NB4 (cell line): ENCODE data around the gene LIN9.

Experiments used
- MYC ChIP-seq: IDR thresholded peaks from 2 replicates; pipeline ENCODE4 v1.6.1; 2011; ENCODE audit warnings: low read depth, low read length
- POLR2A ChIP-seq: IDR thresholded peaks from 2 replicates; pipeline ENCODE4 v1.6.1; 2011; ENCODE audit warnings: mild to moderate bottlenecking; ENCODE audit not compliant: insufficient read length; ENCODE audit errors: extremely low read depth
- TF ChIP-seq, protein P1 (sequence below): IDR thresholded peaks from one replicate; pipeline ENCODE4 v1.5.1; 2012; ENCODE audit warnings: low read depth, low read length
- TF ChIP-seq, protein P2 (sequence below): IDR thresholded peaks from 2 replicates; pipeline ENCODE4 v1.6.1; 2011; ENCODE audit warnings: low read depth, low read length

DNA sequence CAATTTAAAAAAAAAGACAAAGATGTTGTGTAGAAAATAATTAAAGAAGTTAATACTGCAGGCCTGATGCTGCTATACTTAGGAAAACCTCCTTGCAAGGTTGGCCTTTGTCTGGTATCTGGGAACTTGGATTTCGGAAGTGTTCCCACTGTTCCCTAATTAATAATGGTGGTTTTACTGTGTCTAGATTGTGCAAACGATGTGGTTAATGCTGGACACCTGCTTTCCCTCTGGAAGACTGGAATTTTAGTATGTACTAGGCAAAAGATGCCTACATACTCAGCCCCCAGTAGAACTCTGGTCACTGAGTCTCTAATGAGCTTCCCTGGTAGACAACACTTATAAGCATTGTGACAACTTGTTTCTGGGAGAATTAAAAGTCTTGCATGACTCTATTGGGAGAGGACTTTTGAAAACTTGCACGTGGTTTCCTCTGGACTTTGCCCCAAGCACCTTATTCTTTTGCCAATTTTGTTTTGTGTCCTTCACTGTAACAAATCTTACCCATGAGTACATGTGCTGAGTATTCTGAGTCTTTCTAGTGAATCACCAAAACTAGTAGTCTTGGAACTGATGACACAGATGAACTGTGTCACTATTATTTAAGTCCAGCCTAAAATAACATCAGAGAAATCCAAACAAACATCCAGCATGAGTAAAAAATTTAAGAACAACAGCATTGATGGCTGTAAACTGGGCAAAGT is 40.4 kb downstream of the LIN9 start:
- TF ChIP-seq, protein P1, sequence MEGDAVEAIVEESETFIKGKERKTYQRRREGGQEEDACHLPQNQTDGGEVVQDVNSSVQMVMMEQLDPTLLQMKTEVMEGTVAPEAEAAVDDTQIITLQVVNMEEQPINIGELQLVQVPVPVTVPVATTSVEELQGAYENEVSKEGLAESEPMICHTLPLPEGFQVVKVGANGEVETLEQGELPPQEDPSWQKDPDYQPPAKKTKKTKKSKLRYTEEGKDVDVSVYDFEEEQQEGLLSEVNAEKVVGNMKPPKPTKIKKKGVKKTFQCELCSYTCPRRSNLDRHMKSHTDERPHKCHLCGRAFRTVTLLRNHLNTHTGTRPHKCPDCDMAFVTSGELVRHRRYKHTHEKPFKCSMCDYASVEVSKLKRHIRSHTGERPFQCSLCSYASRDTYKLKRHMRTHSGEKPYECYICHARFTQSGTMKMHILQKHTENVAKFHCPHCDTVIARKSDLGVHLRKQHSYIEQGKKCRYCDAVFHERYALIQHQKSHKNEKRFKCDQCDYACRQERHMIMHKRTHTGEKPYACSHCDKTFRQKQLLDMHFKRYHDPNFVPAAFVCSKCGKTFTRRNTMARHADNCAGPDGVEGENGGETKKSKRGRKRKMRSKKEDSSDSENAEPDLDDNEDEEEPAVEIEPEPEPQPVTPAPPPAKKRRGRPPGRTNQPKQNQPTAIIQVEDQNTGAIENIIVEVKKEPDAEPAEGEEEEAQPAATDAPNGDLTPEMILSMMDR: no peak
- TF ChIP-seq POLR2A (no peak), MYC (no peak)
- TF ChIP-seq, protein P2, sequence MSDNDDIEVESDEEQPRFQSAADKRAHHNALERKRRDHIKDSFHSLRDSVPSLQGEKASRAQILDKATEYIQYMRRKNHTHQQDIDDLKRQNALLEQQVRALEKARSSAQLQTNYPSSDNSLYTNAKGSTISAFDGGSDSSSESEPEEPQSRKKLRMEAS: no peak
